G401.6 (cell line): ENCODE measurements around the gene TSC2.
"Not testable (repeated sequence)": the region's sequence is repeated elsewhere in the genome, so short reads cannot be mapped to it uniquely, and the experiment has no call there.

Experiments used
- FAIRE-seq: peaks from 2 replicates; lab custom pipeline; 2012; peaks lifted over from hg19 to GRCh38; lab: Jason Lieb, UNC

Gene TSC2

DNA sequence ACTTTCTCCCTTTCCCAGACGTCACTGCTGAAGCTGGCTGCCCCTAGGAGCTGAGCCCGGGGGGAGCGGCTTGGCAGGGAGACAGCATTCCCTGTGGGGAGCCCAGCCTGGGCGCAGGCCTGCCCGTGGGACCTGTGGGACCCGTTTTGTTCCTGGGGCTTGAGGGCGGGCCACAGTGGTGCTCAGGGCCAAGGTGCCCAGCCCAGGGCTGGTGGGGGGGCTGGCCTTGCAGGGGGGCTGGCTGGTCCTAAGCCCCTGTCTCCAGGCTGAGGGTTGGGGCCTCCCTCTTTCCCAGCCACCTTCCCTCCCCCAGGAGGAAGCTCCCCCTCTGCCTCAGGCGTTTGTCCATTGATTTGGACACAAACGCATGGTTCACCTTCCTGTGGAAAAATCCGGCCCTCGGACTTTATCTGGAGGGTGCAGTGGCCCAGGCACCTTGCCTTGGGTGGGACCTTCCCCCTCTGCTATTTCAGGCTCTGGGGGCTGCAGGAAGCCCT, 16.7 kb upstream of the TSC2 start:
- no peak for FAIRE-seq

DNA sequence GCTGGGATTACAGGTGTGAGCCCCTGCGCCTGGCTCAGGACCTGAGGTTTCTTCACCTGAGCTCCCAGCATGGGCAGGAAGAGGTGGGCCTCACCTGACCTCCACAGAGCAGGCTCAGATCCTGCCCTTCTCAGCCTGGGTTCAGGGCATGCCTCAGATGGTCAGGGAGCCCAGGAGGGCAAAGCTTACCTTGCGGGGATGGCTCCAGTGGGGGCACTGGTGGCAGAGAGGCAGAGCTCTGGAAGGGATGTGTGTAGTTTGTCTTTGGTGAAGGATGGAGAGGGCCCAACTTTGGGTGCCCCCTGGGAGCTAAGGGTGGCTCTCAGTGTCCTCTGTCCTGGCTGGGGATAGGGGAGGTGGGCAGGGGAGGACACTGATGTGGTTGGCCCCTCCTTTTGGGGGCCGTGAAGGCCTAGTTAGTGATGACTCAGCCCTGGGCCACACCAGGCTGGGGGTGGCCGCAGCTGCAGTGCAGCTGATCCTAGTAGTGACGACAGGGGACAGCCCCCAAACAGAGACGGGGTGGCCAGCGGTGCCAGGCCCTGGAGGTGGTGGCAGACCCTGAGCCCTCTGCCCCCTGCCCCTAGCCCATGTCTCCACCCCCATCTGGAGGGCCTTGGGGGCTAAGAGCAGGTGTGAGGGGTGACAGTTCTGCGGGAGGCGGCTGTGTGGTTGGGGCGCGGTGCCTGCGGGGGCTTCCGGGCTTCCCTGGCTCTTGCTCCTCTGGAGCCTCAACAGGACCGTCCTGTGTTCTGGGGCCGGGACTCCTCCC, 15.3 kb upstream of the TSC2 start:
- FAIRE-seq, result no peak

DNA sequence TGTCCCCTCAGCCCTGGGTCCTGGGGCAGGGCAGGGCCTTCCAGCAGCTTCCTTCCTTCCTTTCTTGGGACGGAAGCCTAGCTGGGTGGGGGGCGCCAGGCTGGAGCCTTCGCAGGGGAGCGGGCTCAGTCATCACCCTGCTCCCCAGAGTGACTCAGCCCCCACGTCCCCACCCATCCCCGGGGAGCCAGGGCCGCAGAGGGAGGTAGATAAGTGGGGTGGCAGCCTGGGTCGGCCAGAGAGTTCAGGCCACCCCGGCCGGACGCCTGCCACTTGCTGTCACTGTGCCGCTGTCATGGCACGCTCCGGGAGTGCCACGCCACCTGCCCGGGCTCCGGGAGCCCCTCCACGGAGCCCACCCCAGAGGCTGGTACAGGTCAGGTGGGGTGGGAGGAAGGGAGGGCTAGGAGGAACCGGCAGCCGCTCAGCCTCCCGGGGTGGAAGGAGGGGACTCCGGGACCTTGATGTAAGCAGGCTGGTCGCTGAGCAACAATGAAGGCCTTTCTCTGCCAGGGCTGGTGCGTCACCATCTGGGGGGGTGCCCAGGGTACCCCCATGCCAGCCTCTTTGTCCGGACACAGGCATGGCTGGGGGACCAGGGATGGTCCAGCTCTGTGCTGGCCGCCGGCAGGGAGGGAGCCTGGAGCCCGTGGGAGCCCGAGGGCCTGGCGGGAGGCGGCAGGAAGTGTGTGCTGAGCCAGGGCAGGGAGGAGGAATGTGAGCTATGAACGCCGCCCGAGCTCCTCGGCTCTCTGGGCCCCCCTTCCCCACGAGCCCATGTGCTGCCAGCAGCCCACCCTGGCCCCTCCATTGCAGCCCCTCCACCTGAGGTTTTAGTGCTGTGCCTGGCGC, 14.5 kb upstream of the TSC2 start:
- FAIRE-seq, result no peak

DNA sequence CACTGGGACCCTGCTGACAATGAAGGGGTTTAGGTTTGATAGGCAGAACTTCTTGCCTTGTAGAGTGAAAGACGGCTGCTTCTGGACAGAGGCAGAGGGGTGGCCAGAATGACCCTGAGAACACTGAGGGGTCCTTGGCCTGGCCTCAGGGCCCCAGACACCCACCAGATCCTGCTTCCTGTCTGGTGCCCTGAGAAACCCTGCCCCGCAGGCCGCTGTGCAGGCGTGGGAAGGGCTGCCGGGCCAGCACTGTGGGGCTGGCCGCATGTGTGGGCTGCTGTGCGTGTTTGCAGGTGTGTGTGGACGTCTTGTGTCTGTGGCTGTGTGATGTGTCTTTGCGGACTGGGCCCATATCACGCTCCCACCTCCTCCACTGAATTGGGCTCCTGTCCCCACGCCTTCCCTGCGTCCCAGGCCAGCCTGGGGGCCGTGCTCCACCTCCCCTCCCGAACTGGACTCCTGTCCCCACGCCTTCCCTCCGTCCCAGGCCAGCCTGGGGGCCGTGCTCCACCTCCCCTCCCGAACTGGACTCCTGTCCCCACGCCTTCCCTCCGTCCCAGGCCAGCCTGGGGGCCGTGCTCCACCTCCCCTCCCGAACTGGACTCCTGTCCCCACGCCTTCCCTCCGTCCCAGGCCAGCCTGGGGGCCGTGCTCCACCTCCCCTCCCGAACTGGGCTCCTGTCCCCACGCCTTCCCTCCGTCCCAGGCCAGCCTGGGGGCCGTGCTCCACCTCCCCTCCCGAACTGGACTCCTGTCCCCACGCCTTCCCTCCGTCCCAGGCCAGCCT, 13.7 kb upstream of the TSC2 start:
- not testable (repeated sequence) for FAIRE-seq

- no peak for FAIRE-seq
These were observed 12.9 kb upstream of the TSC2 start for GRCh38 chr16:2034696-2035430.

DNA sequence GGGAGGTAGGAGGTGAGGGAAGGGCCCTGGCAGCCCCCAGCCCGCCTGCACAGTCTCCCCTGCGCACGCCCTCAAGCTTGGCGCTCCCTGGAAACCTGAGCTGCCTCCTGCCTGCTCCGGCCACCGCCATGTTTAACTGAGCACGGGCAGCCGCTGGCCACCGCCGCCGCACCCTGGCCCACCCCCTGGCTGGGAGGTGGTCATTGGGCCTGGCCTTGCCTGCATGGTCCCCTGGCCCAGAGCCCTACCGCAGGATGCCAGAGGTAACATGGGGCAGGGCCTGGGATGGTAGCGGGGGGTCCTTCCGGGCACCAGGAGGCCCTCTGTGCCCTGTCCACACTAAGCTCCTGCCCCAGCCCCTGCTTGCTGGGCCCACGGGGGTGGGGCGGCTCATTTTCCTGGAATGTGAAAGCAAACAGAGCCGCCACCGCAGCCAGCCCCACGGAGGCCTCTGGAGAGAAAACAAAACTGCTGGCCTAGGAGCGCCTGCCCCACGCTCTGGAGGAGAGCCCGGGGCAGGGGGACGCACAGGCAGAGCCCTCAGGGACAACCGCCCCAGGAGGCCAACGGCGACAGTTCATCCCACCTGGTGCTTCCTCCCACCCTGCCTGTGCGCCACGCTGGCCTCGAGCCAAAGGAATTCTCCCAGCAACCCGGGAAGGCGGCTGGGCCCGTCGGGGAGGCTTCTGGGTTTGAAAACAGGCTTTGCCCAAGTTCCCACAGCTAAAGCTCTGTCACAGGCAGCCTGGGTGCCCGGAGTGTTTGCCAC, 12.2 kb upstream of the TSC2 start:
- FAIRE-seq, result no peak

- FAIRE-seq, result no peak
These were observed 11.4 kb upstream of the TSC2 start for GRCh38 chr16:2036200-2036966.

GRCh38 chr16:2037115-2037514, 10.7 kb upstream of the TSC2 start:
- FAIRE-seq, result no peak

DNA sequence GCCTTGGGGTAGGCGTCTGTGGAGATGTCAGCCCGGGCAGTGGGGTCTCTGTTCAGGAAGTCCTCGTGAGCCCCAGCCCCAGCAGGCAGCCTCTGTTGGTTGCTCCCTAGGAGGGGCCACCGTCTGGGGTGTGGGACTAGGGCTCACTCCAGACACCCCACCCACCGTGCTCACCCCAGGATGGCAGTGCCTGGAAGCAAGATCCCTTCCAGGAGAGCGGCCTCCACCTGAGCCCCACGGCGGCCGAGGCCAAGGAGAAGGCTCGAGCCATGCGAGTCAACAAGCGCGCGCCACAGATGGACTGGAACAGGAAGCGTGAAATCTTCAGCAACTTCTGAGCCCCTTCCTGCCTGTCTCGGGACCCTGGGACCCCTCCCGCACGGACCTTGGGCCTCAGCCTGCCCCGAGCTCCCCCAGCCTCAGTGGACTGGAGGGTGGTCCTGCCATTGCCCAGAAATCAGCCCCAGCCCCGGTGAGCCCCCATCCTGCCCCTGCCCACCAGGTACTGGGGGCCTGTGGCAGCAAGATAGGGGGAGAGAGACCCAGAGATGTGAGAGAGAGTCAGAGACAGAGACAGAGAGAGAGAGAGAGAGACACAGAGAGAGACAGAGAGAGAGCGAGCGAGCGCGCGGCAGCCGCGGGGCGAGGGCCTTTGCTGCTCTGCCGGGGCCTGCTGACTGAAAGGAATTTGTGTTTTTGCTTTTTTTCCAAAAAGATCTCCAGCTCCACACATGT, 10.0 kb upstream of the TSC2 start:
- FAIRE-seq, result no peak

DNA sequence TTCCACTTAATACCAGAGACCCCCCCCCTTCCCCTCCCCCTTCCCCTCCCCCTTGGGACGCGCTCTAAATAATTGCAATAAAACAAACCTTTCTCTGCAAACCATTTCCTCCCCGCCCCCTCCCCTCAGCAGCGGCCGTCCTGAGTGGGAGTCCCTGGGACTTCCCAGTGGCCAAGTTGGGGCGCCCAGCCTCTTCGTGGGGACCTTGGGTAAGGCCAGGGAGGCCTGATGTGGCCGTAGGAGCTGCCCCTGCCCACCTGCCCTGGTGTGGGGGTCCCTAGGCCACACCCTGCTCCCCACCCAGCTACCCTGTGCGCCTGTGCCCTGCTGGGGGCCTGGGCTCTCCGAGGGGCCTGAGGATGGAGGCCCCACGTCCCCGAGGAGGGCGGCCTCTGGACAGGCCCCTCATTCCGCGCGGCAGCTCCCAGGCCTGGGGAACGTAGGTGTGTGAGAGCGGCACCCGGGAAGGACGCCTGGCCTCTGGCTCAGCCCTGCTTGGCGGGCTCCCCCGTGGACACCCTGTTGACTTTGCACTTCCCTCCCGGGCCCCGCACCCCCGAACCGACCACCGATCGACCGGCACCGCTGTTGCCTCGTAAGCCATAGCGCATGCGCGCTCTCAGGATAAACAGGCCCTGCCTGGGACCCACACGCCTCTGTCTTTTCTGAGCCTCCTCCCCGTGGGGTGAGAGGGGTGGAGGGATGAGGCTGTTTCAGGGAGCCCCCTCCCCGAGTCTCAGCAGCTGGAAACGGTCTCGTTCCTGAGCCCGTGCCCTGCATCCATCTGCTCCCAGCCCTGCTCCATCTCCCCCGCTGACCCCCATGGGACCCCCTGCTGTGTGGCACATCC, 9.2 kb upstream of the TSC2 start:
- FAIRE-seq, result no peak

DNA sequence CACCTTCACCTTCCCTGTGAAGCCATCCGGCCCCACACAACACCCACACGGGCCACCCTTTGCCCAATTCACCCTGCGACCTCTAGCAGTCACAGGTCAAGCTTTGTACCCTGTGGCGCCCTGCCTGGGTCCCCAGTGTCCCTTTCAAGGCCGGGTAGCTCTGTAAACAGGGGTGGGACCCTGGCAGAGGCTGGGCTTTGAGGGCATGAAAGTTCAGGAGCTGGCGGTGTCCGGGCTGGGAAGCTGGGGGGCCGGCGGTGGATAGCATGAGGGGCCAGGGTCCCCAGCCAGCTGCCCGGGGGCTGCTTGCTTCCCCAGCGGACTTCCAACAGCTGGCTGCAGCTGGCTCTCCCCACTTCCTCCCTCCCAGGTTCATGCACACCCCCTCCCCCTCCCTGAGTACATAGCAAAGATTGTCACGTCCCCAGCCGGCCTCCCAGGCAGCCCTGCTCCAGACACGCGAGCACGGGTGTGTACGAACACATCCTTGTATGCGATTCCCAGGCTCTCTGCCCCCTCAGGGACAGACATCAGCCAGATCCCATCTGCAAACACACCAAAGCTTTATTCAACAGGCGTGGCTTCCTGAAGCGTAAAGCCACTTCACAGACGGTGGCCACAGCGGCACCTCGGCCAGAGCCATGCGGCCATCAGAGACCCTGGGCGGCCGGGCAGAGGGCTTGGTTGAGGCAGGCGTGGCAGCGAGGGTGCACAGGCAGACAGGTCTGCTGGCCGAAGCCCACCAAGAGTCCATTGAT, 8.3 kb upstream of the TSC2 start:
- no peak for FAIRE-seq

DNA sequence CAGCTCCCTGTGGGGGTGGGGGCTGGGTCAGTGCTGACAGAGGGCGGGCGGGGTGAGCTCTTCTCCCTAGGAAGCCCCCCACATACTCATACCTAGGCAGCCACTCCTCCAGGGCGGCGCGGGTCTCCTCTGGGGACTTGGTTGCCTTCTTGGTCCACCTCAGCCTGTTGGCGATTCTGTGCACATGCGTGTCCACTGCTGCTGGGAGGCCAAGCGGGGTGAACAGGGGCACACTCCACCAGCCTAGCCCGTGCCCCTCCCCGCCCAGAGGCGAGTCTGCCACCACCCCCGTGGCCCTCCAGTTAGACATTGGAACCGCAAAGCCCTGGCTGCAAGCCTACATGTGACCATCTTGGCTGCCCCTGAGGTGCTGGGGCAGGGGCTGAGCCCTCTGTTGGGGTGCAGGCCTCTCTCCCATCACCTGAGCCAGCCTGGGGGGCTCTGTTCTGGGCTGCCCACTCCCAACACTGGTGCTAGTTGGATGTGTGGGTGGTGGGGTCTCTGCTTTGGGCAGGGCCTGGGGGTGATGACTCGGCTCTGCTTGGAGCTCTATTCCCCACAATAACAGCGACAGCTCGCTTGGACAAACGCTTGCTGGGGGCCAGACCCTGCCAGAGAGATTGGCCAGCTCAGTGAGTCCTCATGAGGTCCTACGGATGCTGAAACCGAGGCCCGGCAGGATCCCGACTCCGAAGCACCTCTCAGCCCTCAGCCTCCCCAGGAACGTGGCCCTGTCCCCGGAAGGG, 7.6 kb upstream of the TSC2 start:
- no peak for FAIRE-seq

DNA sequence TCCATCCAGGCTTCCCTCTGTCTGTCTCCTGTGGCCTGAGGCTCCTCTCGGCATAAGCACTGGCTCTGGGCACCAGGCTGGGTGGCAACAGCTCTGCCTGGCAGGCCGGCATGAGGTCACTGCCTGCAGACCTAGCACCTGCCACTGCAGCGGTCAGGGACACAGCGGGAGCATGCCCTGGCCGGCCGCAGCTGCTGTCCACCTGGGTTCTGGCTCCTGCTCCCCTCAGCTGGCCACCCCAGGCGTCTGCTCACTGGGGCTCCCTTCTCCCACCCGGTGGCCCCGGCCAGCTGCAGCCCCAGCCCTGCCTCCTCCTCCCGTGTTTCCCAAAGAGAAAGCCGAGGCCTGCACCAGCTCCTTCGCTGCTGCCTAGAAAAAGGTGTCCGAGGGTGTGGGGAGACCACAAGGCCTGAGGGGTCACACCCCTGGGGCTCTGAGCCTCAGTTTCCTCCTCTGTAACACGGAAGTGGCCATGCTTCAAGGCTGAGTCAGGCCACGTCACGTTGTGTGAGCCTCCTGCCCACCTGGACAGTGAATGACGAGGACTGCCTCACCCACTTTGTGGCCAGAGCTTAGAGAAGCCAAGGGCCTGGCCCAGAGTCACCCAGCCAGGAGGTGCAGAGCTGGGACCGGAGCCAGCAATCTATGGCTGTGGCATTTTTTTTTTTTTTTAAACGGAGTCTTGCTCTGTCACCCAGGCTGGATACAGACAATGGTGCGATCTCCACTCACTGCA, 6.8 kb upstream of the TSC2 start:
- FAIRE-seq, result no peak

GRCh38 chr16:2042171-2042985, 5.4 kb upstream of the TSC2 start:
- no peak for FAIRE-seq

DNA sequence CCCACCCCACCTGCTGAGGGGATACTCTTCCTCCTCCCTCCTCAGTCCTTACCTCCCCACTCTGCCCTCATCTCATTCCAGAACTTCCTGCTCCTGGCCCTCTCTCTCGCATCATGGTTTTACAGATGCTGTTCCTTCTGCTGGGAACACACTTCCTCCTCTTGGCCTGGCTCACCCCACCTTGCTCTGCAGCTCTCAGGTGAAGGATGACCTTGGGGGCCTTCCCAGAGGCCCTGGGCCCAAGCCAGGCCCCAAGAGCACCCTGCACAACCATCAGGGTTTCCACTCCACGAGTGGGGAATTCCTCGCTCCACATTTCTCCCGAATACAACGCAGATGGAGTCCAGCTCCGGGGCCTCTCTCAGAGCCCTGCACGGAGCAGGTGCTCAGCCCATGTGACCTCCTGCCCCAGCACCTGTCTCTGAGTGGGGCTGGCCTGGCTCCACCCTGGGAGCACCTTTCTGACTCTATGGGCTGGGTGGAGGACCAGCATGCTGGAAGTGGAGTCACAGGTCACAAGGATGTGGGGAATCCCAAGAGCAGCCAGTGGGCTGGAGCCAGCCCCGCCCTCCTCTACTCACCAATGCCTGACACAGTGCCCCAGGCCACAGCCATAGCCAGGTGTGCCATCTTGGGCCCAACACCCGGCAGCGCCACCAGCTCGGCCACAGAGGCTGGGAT, 4.7 kb upstream of the TSC2 start:
- no peak for FAIRE-seq
